SK-N-SH (cell line): ENCODE measurements around the gene ME3. TPM values are rescaled to one million over a fixed set of nuclear protein-coding genes. Genes with fewer than 3 reads are reported as not detected.

ENCODE experiments used
- CTCF ChIA-PET: fragments of 300-600, 350-600 bp; formaldehyde crosslinking; extraction: SDS; loops from one replicate; lab custom pipeline; 2021; lab: Yijun Ruan, JAX
- POLR2A ChIA-PET: fragments of 350-600 bp; sonication (Branson Sonifier 250); formaldehyde crosslinking; extraction: SDS; loops from one replicate; lab custom pipeline; 2020; ENCODE audit warnings: antibody characterized with exemption, inconsistent platforms; lab: Yijun Ruan, JAX
- DNase-seq: peaks from one replicate; pipeline ENCODE4 v3.0.0; 2012
- H2AFZ ChIP-seq: fragments of 200-600 bp; sonication (generic); 2 replicates; pipeline ENCODE4 v1.8.1; 2016; ENCODE audit warnings: antibody characterized with exemption, mild to moderate bottlenecking, low read depth
- H3F3A ChIP-seq: fragments of 200-600 bp; sonication (generic); replicated peaks from 2 replicates; pipeline ENCODE3; 2016; ENCODE audit warnings: antibody characterized with exemption, mild to moderate bottlenecking; ENCODE audit not compliant: insufficient read depth
- H3K27ac ChIP-seq, 2 experiments: fragments of 200-500 bp in 1 of 2; fragments of 200-600 bp in 1 of 2; sonication (Bioruptor generic) in 1 of 2; sonication (generic), shearing (Covaris generic) in 1 of 2; 2 replicates each; pipeline versions ENCODE4 v1.5.1 to v1.6.1; 2014 to 2016; ENCODE audit warnings: low read depth in 2 of 2, inconsistent platforms in 1 of 2, low read length in 1 of 2, mild to moderate bottlenecking in 1 of 2, mixed read lengths in 1 of 2
- H3K27me3 ChIP-seq: fragments of 200-600 bp; sonication (generic), shearing (Covaris generic); 2 replicates; pipeline ENCODE4 v1.6.1; 2016; ENCODE audit warnings: mixed run types; ENCODE audit not compliant: insufficient read depth
- H3K36me3 ChIP-seq, 2 experiments: fragments of 200-500 bp in 1 of 2; fragments of 200-600 bp in 1 of 2; sonication (Bioruptor generic) in 1 of 2; sonication (generic) in 1 of 2; replicated peaks in 1 of 2; 2 replicates each; pipeline versions ENCODE3 to v1.5.1; 2014 to 2016; ENCODE audit warnings: low read length in 1 of 2, mild to moderate bottlenecking in 1 of 2; ENCODE audit not compliant: insufficient read depth in 2 of 2, control insufficient read depth in 1 of 2
- H3K4me1 ChIP-seq, 2 experiments: fragments of 200-500 bp in 1 of 2; fragments of 200-600 bp in 1 of 2; sonication (Bioruptor generic) in 1 of 2; sonication (generic), shearing (Covaris generic) in 1 of 2; 2 replicates each; pipeline versions ENCODE4 v1.5.1 to v1.6.1; 2014 to 2016; ENCODE audit warnings: low read depth in 1 of 2, low read length in 1 of 2, mixed run types in 1 of 2; ENCODE audit not compliant: insufficient read depth in 2 of 2, control insufficient read depth in 1 of 2
- H3K4me2 ChIP-seq: fragments of 200-600 bp; sonication (generic), shearing (Covaris generic); 2 replicates; pipeline ENCODE4 v1.6.1; 2017; ENCODE audit warnings: mixed run types
- H3K4me3 ChIP-seq, 2 experiments: fragments of 200-500 bp in 1 of 2; fragments of 200-600 bp in 1 of 2; sonication (Bioruptor generic) in 1 of 2; sonication (generic), shearing (Covaris generic) in 1 of 2; 2 replicates each; pipeline versions ENCODE4 v1.5.1 to v1.8.1; 2014 to 2016; ENCODE audit warnings: low read depth in 2 of 2, inconsistent platforms in 1 of 2, low read length in 1 of 2, mild to moderate bottlenecking in 1 of 2, mixed read lengths in 1 of 2, moderate library complexity in 1 of 2
- H3K79me2 ChIP-seq: fragments of 200-600 bp; sonication (generic); 2 replicates; pipeline ENCODE4 v1.8.1; 2017; ENCODE audit warnings: mild to moderate bottlenecking; ENCODE audit not compliant: insufficient read depth
- H3K9ac ChIP-seq: fragments of 200-600 bp; sonication (generic); 2 replicates; pipeline ENCODE4 v1.6.1; 2017; ENCODE audit warnings: mixed run types
- H3K9me2 ChIP-seq: fragments of 200-600 bp; sonication (generic); 2 replicates; pipeline ENCODE4 v1.6.1; 2017; ENCODE audit warnings: mixed run types
- H3K9me3 ChIP-seq: fragments of 200-600 bp; sonication (generic); 2 replicates; pipeline ENCODE4 v1.6.1; 2017; ENCODE audit warnings: mixed run types, mild to moderate bottlenecking, moderate library complexity
- H4K20me1 ChIP-seq: fragments of 200-600 bp; sonication (generic); 2 replicates; pipeline ENCODE4 v1.6.1; 2017; ENCODE audit warnings: mild to moderate bottlenecking, mixed run types; ENCODE audit not compliant: insufficient read depth
- ELF1 ChIP-seq: IDR thresholded peaks from 2 replicates; pipeline ENCODE4 v1.4.0; 2012
- EP300 ChIP-seq, 2 experiments: IDR thresholded peaks; 2 replicates each; pipeline versions ENCODE4 v1.4.0 to v1.6.1; 2012; ENCODE audit warnings: borderline replicate concordance in 1 of 2, low read depth in 1 of 2, low read length in 1 of 2
- FOXJ3 ChIP-seq: sonication (generic); formaldehyde crosslinking; IDR thresholded peaks from 2 replicates; pipeline ENCODE4 v1.5.1; 2020; ENCODE audit warnings: mild to moderate bottlenecking, missing genetic modification reagents
- FOXM1 ChIP-seq: IDR thresholded peaks from 2 replicates; pipeline ENCODE4 v1.4.0; 2012; ENCODE audit warnings: low read depth, mild to moderate bottlenecking
- GATA2 ChIP-seq: sonication (generic); formaldehyde crosslinking; IDR thresholded peaks from 2 replicates; pipeline ENCODE4 v1.5.0; 2020; ENCODE audit warnings: mild to moderate bottlenecking, missing genetic modification reagents
- MEF2A ChIP-seq: IDR thresholded peaks from 2 replicates; pipeline ENCODE4 v1.4.0; 2012; ENCODE audit warnings: low read depth, borderline replicate concordance
- MXI1 ChIP-seq: IDR thresholded peaks from 2 replicates; pipeline ENCODE4 v1.6.1; 2012; ENCODE audit warnings: mild to moderate bottlenecking, low read depth, low read length, improper control_type of control experiment
- NFIC ChIP-seq: IDR thresholded peaks from 2 replicates; pipeline ENCODE4 v1.4.0; 2012; ENCODE audit warnings: borderline replicate concordance
- NRF1 ChIP-seq: IDR thresholded peaks from 2 replicates; pipeline ENCODE4 v1.6.1; 2012; ENCODE audit warnings: low read depth, mild to moderate bottlenecking, low read length
- RCOR1 ChIP-seq: fragments of 150-350 bp; IDR thresholded peaks from 2 replicates; pipeline ENCODE4 v1.6.1; 2017; ENCODE audit warnings: antibody characterized with exemption, low read length
- RFX5 ChIP-seq: IDR thresholded peaks from 2 replicates; pipeline ENCODE4 v1.6.1; 2012; ENCODE audit warnings: mild to moderate bottlenecking, improper control_type of control experiment, low read length
- SIN3A ChIP-seq: IDR thresholded peaks from 2 replicates; pipeline ENCODE4 v1.6.1; 2012; ENCODE audit warnings: low read depth, mild to moderate bottlenecking, low read length, moderate library complexity, borderline replicate concordance
- SMC3 ChIP-seq: IDR thresholded peaks from 2 replicates; pipeline ENCODE4 v1.6.1; 2012; ENCODE audit warnings: low read depth, low read length, improper control_type of control experiment
- TAF1 ChIP-seq: IDR thresholded peaks from 2 replicates; pipeline ENCODE4 v1.6.1; 2012; ENCODE audit warnings: low read depth, mild to moderate bottlenecking, low read length, moderate library complexity, borderline replicate concordance
- WGBS: methylation state at CpG from one replicate; pipeline ENCODE4 v1.1.6; 2017; ENCODE audit warnings: low lambda C conversion rate; 5-methylcytosine and 5-hydroxymethylcytosine counted together
- polyA plus RNA-seq, 3 experiments: library from polyadenylated mRNA; depleted of rRNA; stranded (reverse); fragments of >200 nt; gene quantifications; 2 replicates each; pipeline ENCODE4 v1.2.3, GENCODE V29; 2012
- TF ChIP-seq, protein P1 (sequence below): IDR thresholded peaks from 2 replicates; pipeline ENCODE4 v1.4.0; 2012; ENCODE audit warnings: low read depth, borderline replicate concordance
- TF ChIP-seq, protein P2 (sequence below): IDR thresholded peaks from 2 replicates; pipeline ENCODE4; 2012
- TF ChIP-seq, protein P3 (sequence below): fragments of 150-350 bp; IDR thresholded peaks from 2 replicates; pipeline ENCODE4 v1.6.1; 2016; ENCODE audit warnings: mild to moderate bottlenecking, low read depth, low read length
- TF ChIP-seq, protein P4 (sequence below): fragments of 150-350 bp; IDR thresholded peaks from 2 replicates; pipeline ENCODE4 v1.6.1; 2017; ENCODE audit warnings: antibody characterized with exemption, low read length, low read depth, borderline replicate concordance
- TF ChIP-seq, protein P5 (sequence below): IDR thresholded peaks from 2 replicates; pipeline ENCODE4 v1.4.0; 2012; ENCODE audit warnings: low read depth

The ME3 gene
- polyA plus RNA-seq, 1 of the 3 experiments (the other 2 are of a cell fraction), result 22.0 TPM

DNA sequence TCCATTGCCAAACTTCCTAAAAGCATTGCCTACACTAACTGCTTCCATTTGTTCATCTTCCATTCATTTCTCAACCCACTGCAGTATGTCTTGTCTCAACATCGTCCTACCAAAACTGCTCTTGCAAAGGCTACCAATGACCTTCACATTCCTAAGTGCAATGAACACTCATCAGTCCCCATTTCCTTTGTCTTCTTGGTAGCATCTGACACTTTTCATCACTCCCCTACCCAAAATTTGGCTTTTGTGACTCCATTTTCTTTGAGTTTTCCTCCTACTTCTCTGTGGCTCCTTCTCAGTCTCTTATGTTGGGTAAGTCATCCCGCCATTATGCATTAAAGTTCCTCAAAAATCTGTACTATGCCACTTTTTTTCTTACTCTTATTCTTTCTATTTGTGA is 162.3 kb downstream of the ME3 start:
- H3K9me2 ChIP-seq, result no peaks in the 10 kb centered on the region
- H3K9me3 ChIP-seq, result 0 out of 2 replicates have a peak, but pooled peaks cover 5% of the 10 kb centered on the region
- H3K4me2 ChIP-seq, result no peak overlapping the region
- no peak overlapping the region for H3K9ac ChIP-seq
- no peaks in the 10 kb centered on the region for H3K27me3 ChIP-seq
- no peak overlapping the region for H2AFZ ChIP-seq
- no peaks in the 10 kb centered on the region for H3K79me2 ChIP-seq
- TF ChIP-seq MEF2A (no peak), GATA2 (no peak), FOXJ3 (CRISPR knock-in tag) (no peak), FOXM1 (no peak), TAF1 (no peak), RCOR1 (no peak), RFX5 (no peak), SIN3A (no peak), MXI1 (no peak), ELF1 (no peak), EP300 (IDR thresholded peaks at IDR 0.05; ENCODE audit: borderline replicate concordance in 1 of 2, low read depth in 1 of 2, low read length in 1 of 2) (no peak), SMC3 (no peak), NRF1 (no peak), NFIC (no peak)
- TF ChIP-seq, protein P1, sequence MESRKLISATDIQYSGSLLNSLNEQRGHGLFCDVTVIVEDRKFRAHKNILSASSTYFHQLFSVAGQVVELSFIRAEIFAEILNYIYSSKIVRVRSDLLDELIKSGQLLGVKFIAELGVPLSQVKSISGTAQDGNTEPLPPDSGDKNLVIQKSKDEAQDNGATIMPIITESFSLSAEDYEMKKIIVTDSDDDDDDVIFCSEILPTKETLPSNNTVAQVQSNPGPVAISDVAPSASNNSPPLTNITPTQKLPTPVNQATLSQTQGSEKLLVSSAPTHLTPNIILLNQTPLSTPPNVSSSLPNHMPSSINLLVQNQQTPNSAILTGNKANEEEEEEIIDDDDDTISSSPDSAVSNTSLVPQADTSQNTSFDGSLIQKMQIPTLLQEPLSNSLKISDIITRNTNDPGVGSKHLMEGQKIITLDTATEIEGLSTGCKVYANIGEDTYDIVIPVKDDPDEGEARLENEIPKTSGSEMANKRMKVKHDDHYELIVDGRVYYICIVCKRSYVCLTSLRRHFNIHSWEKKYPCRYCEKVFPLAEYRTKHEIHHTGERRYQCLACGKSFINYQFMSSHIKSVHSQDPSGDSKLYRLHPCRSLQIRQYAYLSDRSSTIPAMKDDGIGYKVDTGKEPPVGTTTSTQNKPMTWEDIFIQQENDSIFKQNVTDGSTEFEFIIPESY, result no peak
- TF ChIP-seq, protein P2, sequence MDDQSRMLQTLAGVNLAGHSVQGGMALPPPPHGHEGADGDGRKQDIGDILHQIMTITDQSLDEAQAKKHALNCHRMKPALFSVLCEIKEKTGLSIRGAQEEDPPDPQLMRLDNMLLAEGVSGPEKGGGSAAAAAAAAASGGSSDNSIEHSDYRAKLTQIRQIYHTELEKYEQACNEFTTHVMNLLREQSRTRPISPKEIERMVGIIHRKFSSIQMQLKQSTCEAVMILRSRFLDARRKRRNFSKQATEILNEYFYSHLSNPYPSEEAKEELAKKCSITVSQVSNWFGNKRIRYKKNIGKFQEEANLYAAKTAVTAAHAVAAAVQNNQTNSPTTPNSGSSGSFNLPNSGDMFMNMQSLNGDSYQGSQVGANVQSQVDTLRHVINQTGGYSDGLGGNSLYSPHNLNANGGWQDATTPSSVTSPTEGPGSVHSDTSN, result no peak
- TF ChIP-seq, protein P3, sequence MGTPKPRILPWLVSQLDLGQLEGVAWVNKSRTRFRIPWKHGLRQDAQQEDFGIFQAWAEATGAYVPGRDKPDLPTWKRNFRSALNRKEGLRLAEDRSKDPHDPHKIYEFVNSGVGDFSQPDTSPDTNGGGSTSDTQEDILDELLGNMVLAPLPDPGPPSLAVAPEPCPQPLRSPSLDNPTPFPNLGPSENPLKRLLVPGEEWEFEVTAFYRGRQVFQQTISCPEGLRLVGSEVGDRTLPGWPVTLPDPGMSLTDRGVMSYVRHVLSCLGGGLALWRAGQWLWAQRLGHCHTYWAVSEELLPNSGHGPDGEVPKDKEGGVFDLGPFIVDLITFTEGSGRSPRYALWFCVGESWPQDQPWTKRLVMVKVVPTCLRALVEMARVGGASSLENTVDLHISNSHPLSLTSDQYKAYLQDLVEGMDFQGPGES, result no peak
- TF ChIP-seq, protein P4, sequence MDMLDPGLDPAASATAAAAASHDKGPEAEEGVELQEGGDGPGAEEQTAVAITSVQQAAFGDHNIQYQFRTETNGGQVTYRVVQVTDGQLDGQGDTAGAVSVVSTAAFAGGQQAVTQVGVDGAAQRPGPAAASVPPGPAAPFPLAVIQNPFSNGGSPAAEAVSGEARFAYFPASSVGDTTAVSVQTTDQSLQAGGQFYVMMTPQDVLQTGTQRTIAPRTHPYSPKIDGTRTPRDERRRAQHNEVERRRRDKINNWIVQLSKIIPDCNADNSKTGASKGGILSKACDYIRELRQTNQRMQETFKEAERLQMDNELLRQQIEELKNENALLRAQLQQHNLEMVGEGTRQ, result no peak
- TF ChIP-seq, protein P5, sequence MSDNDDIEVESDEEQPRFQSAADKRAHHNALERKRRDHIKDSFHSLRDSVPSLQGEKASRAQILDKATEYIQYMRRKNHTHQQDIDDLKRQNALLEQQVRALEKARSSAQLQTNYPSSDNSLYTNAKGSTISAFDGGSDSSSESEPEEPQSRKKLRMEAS, result no peak
- H3K4me1 ChIP-seq, result peaks cover 0 to 14% of the 10 kb centered on the region in 2 experiments; a peak in 1 of 4 replicates
- peaks cover 27% of the 10 kb centered on the region for H3F3A ChIP-seq
- peak overlapping the region in 1 of 2 experiments; percentile 85; a peak in 2 of 4 replicates for H3K27ac ChIP-seq
- no peak for DNase-seq
- ChIA-PET CTCF (no interaction called here), POLR2A (no interaction called here)
- WGBS, result 92% methylated on average over 2 of the region's 2 CpGs
- H3K36me3 ChIP-seq, result no peaks in the 10 kb centered on the region
- no peaks in the 10 kb centered on the region for H4K20me1 ChIP-seq
- H3K4me3 ChIP-seq, result no peak overlapping the region
